Fibroblast of lung (primary cell): Measurements from ENCODE around the gene TIGD7. TPM values are rescaled to one million over a fixed set of nuclear protein-coding genes. Genes with fewer than 3 reads are reported as not detected.

Experiments used
- DNase-seq, 2 donors: peaks; one replicate each; pipeline versions ENCODE4 v3.0.0 to v3.0.0-alpha.2; 2010; ENCODE audit warnings: low read depth in 2 of 2
- H2AFZ ChIP-seq: 2 replicates; pipeline ENCODE4 v1.5.1; 2012; ENCODE audit warnings: low read length, control low read depth, inconsistent platforms
- H3K27ac ChIP-seq: 2 replicates; pipeline ENCODE4 v1.5.1; 2011; ENCODE audit warnings: low read length, control low read depth; ENCODE audit not compliant: insufficient read depth
- H3K27me3 ChIP-seq: 2 replicates; pipeline ENCODE4 v1.5.1; 2011; ENCODE audit warnings: mild to moderate bottlenecking, low read length; ENCODE audit not compliant: control insufficient read depth, insufficient read depth
- H3K36me3 ChIP-seq: 2 replicates; pipeline ENCODE4 v1.5.1; 2011; ENCODE audit warnings: low read length; ENCODE audit not compliant: control insufficient read depth, insufficient read depth
- H3K4me1 ChIP-seq: 2 replicates; pipeline ENCODE4 v1.5.1; 2011; ENCODE audit warnings: low read length; ENCODE audit not compliant: control insufficient read depth, insufficient read depth; ENCODE audit errors: extremely low read depth
- H3K4me2 ChIP-seq: 2 replicates; pipeline ENCODE4 v1.5.1; 2011; ENCODE audit warnings: low read length, control low read depth; ENCODE audit not compliant: insufficient read depth; ENCODE audit errors: extremely low read depth
- H3K4me3 ChIP-seq, 4 experiments: fragments of 200-600 bp in 1 of 4; sonication (generic) in 1 of 4; replicated peaks in 1 of 4; 2 replicates each; pipeline ENCODE4 v1.5.1; 2011 to 2016; ENCODE audit warnings: low read length in 4 of 4, low read depth in 3 of 4, mild to moderate bottlenecking in 3 of 4, control low read depth in 2 of 4, inconsistent platforms in 1 of 4, mixed read lengths in 1 of 4; ENCODE audit not compliant: insufficient read depth in 1 of 4; ENCODE audit errors: control extremely low read depth in 1 of 4
- H3K79me2 ChIP-seq: 2 replicates; pipeline ENCODE4 v1.5.1; 2012; ENCODE audit warnings: mild to moderate bottlenecking, low read length, inconsistent platforms; ENCODE audit not compliant: control insufficient read depth, insufficient read depth
- H3K9ac ChIP-seq: 2 replicates; pipeline ENCODE4 v1.5.1; 2011; ENCODE audit warnings: mild to moderate bottlenecking, low read length, control low read depth; ENCODE audit not compliant: insufficient read depth
- H3K9me3 ChIP-seq: 2 replicates; pipeline ENCODE4 v1.5.1; 2012; ENCODE audit warnings: low read depth, low read length; ENCODE audit not compliant: control insufficient read depth, insufficient read depth
- H4K20me1 ChIP-seq: 2 replicates; pipeline ENCODE4 v1.5.1; 2011; ENCODE audit warnings: low read length; ENCODE audit not compliant: control insufficient read depth, insufficient read depth; ENCODE audit errors: extremely low read depth
- EZH2 ChIP-seq: IDR thresholded peaks from 2 replicates; pipeline ENCODE4 v1.5.1; 2012; ENCODE audit warnings: low read length, control low read depth, mild to moderate bottlenecking; ENCODE audit errors: missing control alignments
- polyA plus RNA-seq, 2 donors: library from polyadenylated mRNA; depleted of rRNA in 1 of 2; stranded (reverse) in 1 of 2; unstranded in 1 of 2; fragments of >200 nt; gene quantifications; 2 replicates each; pipeline ENCODE4 v1.2.1, GENCODE V29; 2011 to 2012; ENCODE audit warnings: missing spikeins in 1 of 2
- total RNA-seq: library from RNA; depleted of rRNA; stranded (reverse); fragments of >200 nt; gene quantifications from 2 replicates; pipeline ENCODE4 v1.2.1, GENCODE V29; 2014
- TF ChIP-seq, protein P1 (sequence below), 2 donors: IDR thresholded peaks in 1 of 2; conservative IDR thresholded peaks in 1 of 2; 1 replicate in 1 of 2; 2 replicates in 1 of 2; pipeline ENCODE4 v1.5.1; 2011 to 2012; ENCODE audit warnings: low read length in 2 of 2, control low read depth in 1 of 2, inconsistent platforms in 1 of 2, low read depth in 1 of 2, mild to moderate bottlenecking in 1 of 2

The TIGD7 gene
- total and polyA plus RNA-seq, 2 donors (not counting 1 experiment from before 2014, with no cell fraction given) = 2.9 to 9.6 TPM

DNA sequence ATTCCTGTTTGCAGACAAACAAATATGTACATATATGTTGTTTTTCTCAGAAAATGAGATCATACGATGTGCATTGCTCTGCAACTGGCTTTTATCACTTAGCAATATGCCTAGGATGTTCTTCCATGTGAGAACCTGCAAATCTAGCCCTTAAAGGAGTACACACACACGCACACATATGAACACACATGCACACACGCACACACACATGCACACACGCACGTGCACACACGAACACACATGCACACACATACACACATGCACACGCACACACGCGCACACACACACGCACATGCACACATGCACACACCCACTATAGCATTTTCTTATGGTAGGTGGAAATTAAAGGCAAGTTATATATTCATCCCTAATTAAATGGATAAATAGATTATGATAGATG, 42.4 kb upstream of the TIGD7 start:
- no peak overlapping the region for H3K4me3 ChIP-seq
- no peak overlapping the region for H3K9ac ChIP-seq
- H3K27ac ChIP-seq = no peak overlapping the region
- H3K9me3 ChIP-seq = no peaks in the 10 kb centered on the region
- H3K27me3 ChIP-seq = no peaks in the 10 kb centered on the region
- H3K4me1 ChIP-seq = no peaks in the 10 kb centered on the region
- DNase-seq = no peak
- H3K4me2 ChIP-seq = no peak overlapping the region
- no peaks in the 10 kb centered on the region for H4K20me1 ChIP-seq
- no peaks in the 10 kb centered on the region for H3K36me3 ChIP-seq
- H3K79me2 ChIP-seq = no peaks in the 10 kb centered on the region
- TF ChIP-seq EZH2 = no peak
- TF ChIP-seq, protein P1, sequence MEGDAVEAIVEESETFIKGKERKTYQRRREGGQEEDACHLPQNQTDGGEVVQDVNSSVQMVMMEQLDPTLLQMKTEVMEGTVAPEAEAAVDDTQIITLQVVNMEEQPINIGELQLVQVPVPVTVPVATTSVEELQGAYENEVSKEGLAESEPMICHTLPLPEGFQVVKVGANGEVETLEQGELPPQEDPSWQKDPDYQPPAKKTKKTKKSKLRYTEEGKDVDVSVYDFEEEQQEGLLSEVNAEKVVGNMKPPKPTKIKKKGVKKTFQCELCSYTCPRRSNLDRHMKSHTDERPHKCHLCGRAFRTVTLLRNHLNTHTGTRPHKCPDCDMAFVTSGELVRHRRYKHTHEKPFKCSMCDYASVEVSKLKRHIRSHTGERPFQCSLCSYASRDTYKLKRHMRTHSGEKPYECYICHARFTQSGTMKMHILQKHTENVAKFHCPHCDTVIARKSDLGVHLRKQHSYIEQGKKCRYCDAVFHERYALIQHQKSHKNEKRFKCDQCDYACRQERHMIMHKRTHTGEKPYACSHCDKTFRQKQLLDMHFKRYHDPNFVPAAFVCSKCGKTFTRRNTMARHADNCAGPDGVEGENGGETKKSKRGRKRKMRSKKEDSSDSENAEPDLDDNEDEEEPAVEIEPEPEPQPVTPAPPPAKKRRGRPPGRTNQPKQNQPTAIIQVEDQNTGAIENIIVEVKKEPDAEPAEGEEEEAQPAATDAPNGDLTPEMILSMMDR (conservative IDR thresholded peaks at IDR 0.05 in 1 of 2, IDR thresholded peaks at IDR 0.05 in 1 of 2; ENCODE audit: low read depth in 1 of 2, low read length in 2 of 2) = no peak
- no peak overlapping the region for H2AFZ ChIP-seq

DNA sequence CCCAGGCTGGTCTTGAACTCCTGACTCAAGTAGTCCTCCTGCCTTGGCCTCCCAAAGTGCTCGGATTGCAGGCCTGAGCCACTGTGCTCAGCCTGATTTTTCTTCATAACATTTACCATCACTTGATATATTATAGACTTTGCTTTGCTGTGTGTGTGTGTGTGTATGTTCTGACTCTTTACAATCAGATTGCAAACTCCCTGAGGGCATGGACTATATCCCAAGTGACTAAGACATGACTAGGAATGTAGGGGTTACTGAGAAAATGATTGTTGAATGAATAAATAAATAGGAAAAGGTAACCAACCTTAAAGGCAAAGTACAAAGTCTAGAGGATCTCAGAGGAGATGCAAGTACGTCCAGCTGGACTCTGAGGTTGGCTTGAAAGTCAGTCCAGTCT, 40.8 kb upstream of the TIGD7 start:
- H3K9ac ChIP-seq = no peak overlapping the region
- no peak for DNase-seq
- no peaks in the 10 kb centered on the region for H3K27me3 ChIP-seq
- no peaks in the 10 kb centered on the region for H3K36me3 ChIP-seq
- H3K79me2 ChIP-seq = no peaks in the 10 kb centered on the region
- H3K4me2 ChIP-seq = no peak overlapping the region
- H3K4me1 ChIP-seq = no peaks in the 10 kb centered on the region
- H4K20me1 ChIP-seq = no peaks in the 10 kb centered on the region
- H3K4me3 ChIP-seq = no peak overlapping the region
- TF ChIP-seq, protein P1 (conservative IDR thresholded peaks at IDR 0.05 in 1 of 2, IDR thresholded peaks at IDR 0.05 in 1 of 2; ENCODE audit: low read depth in 1 of 2, low read length in 2 of 2) = no peak
- TF ChIP-seq EZH2 = no peak
- H2AFZ ChIP-seq = no peak overlapping the region
- no peaks in the 10 kb centered on the region for H3K9me3 ChIP-seq
- H3K27ac ChIP-seq = no peak overlapping the region

- H3K4me1 ChIP-seq = no peaks in the 10 kb centered on the region
Measured at GRCh38 chr16:3328643-3329042, 23.4 kb upstream of the TIGD7 start.

More at GRCh38 chr16:3328643-3329042, 23.4 kb upstream of the TIGD7 start:
- no peak for TF ChIP-seq EZH2
- TF ChIP-seq, protein P1 (conservative IDR thresholded peaks at IDR 0.05 in 1 of 2, IDR thresholded peaks at IDR 0.05 in 1 of 2; ENCODE audit: low read depth in 1 of 2, low read length in 2 of 2) = no peak
- no peaks in the 10 kb centered on the region for H3K27me3 ChIP-seq
- H3K79me2 ChIP-seq = no peaks in the 10 kb centered on the region
- H3K27ac ChIP-seq = no peak overlapping the region
- no peaks in the 10 kb centered on the region for H3K9me3 ChIP-seq
- H4K20me1 ChIP-seq = no peaks in the 10 kb centered on the region
- no peak overlapping the region for H3K4me2 ChIP-seq
- no peak overlapping the region for H2AFZ ChIP-seq
- H3K9ac ChIP-seq = no peak overlapping the region
- DNase-seq = no peak
- no peak overlapping the region for H3K4me3 ChIP-seq
- no peaks in the 10 kb centered on the region for H3K36me3 ChIP-seq
